Glomerular visceral epithelial cell (primary cell): ENCODE data around the gene BCL7A.

ENCODE experiments used
- DNase-seq: peaks from one replicate; pipeline ENCODE4 v3.0.0-alpha.2; 2016; ENCODE audit errors: extremely low spot score

BCL7A gene

GRCh38 chr12:122001466-122002209, 20.0 kb upstream of the BCL7A start:
- DNase-seq = no peak

- DNase-seq = no peak
Observed at GRCh38 chr12:122003651-122004611, 17.8 kb upstream of the BCL7A start.

DNA sequence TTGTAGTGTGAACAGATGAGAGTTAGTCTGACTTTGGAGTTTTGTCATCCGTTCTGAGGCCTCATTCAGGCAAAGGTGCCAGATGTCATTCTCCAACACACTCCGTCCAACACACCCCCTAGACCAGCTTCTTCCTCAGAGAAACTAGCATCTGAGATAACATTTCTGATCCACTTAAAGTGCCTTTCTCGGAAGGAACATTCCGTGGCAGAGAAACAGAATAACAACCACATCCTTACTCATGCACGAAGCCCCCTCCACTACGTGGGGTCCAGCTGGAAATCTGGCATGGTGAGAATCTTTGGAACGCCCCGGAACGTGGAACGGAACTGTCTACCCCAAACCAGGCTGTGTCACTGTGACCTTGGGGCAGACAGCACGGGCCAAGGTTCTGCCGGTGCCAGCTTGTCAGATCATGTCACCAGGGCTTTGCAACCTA, 17.0 kb upstream of the BCL7A start:
- no peak for DNase-seq

DNA sequence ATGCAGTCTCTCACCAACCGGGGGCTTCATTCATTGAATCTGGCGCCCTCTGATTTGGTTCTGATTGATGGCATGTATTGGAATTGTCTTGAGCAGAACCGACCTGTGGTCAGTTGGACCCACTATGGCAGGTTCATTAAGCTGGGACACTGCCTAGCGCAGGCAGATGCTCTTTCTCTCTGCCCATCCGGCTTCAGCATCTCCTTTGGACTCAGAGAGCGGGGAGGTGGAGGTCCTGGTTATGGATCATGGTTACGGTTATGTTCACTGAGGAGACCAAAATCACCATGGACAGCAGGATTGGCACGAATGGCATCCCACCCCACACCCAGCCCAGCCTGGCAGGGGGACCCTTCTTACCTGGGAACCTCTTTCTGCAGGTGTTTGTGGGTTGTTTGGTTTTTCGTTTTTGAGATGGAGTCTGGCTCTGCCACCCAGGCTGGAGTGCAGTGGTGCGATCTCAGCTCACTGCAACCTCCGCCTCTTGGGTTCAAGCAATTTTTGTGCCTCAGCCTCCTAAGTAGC, 16.4 kb upstream of the BCL7A start:
- no peak for DNase-seq

DNA sequence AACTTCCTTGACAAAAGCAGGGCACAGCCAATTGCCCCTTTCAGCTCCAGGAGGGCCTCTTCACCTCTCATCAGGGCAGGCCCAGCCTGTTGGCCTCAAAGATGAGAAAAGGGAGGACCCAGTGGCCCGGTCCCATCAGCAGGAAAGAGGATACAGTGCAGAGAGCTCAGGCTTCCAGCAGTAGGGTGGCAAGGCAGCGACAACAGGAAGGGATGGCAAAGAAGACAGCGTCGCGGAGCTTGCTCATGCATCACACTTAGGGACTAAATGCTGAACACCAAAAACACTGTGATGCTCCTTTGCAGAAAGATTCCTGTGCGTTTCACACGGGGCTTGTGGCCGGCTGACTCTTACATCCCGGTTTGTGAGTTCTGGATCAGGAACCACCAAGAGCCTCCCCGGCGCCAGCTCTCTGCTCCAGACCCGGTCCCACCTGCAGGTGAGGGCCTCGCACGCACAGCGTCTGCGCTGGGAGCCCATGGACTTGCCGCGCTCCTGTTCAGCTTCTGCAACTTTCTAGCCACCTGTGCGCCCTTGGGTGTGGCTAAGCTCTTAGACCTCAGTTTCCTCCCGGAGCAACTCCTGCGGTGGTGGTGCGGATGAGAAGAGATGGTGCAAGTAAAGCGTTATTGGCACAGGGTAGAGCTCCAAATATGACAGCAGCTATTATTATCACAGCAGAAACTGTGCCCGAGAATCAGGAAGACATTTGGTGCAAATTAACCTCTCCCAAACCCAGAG, 15.3 kb upstream of the BCL7A start:
- no peak for DNase-seq

GRCh38 chr12:122009741-122010140, 11.9 kb upstream of the BCL7A start:
- DNase-seq = no peak

DNA sequence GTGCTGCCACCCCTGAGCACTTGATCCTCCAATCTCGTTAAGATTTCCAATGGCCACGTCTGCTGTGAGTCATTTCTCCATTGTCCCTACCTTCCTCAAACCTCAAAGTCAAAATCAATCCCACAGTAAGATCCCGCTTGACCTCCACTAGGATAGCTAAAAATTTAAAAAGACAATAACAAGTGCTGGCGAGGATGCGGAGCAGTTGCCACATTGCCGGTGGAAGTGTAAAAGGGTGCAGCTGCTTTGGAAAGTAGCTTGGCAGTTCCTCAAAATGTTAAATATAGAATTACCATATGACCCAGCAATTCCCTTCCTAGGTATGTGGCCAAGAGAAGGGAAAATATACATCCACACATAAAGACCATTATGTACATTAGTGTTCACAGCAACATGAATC, 9.5 kb upstream of the BCL7A start:
- DNase-seq = no peak

DNA sequence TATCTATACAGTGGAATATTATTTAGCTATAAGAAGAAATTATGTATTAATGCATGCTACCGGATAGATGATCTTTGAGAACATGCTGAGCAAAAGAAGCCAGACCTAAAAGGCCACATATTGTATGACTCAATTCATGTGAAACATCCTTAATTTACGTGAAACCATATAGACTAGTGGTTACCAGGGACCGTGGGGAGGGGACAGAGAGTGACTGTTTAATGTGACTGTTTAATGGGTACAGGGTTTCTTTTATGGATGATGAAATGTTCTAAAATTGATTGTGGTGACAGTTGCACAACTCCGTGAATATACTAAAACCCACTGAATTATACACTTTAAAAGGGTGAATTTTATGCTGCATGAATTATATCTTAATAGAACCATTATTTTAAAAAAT, 8.5 kb upstream of the BCL7A start:
- DNase-seq = no peak

DNA sequence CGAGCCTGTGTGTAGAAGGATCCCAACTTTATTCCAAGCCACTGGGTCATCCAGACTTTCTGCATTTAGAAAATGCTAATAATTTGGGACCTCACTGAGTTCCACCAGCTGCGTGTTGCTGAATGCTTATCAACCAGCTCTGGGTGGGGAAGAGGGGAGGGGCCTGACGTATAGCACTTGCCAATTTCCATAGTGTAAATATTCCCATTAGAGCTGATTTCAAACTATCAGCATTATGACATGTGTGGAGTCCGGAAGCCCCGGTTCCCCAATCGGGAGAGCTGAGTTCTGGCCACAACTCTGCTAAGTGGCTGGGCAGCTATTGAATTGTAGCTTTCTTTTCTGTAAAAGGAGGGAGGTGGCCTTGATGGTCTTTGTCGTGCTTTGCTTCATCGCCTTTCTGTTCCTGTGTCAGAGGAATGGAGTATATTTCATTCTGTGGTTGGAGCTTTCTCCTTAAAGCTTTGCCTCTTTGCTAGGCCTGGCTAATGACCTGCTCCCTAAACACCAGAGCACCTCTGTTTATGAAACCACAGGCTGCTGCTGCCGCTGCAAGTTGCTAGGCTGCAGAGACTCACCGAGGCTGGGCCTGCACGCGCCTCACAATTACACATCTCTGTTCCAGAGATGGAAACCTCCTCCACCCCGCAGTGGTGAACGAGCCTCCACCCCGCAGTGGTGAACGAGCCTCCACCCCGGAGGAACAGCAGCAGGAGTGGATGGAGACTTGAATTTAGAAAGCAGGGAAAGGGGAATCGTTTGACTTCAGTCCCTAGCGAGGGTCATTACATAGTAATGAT, 7.7 kb upstream of the BCL7A start:
- DNase-seq = no peak

GRCh38 chr12:122014781-122015180, 6.9 kb upstream of the BCL7A start:
- no peak for DNase-seq

- no peak for DNase-seq
Observed at GRCh38 chr12:122018457-122018856, 3.2 kb upstream of the BCL7A start.

DNA sequence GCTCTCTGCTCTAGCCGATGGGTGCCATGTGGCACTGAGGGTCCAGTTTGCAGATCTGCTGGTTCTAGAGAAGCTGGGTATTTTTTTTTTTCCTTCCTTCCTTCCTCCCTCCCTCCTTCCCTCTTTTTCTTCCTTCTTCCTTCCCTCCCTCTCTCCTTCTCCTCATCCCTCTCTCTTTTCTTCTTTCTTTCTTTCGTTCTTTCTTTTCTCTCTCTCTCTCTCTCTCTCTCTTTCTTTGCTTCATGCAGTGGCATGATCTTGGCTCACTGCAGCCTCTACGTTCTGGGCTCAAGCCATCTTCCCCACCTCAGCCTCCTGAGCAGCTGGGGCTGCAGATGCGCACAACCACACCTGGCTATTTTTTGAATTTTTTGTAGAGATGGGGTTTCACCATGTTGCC, 2.7 kb upstream of the BCL7A start:
- DNase-seq = no peak

DNA sequence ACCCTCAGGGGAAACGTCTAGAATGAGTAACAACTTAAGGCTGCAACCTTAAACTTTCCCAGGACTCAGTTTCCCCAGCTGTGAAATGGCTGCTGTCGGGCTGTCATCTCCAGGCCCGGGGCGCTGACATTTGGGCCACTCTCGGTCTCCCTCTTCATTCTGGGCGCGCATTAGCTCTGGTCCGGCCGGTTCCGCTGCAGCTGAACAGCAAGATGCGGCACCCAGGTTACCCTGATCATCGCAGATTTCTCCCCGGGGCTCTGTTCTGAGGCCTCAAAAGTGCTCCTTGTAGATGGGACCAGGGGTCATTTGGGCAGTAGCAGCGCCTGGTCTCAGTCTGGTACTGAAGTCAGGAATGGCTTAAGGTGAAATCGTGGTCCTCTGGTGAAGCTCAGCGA, 890 bp upstream of the BCL7A start:
- DNase-seq = no peak

GRCh38 chr12:122021193-122021821, 377 bp upstream of the BCL7A start:
- DNase-seq = peak; percentile 20

- peak; percentile 36 for DNase-seq
Observed at GRCh38 chr12:122022393-122023338, 982 bp downstream of the BCL7A start.

DNA sequence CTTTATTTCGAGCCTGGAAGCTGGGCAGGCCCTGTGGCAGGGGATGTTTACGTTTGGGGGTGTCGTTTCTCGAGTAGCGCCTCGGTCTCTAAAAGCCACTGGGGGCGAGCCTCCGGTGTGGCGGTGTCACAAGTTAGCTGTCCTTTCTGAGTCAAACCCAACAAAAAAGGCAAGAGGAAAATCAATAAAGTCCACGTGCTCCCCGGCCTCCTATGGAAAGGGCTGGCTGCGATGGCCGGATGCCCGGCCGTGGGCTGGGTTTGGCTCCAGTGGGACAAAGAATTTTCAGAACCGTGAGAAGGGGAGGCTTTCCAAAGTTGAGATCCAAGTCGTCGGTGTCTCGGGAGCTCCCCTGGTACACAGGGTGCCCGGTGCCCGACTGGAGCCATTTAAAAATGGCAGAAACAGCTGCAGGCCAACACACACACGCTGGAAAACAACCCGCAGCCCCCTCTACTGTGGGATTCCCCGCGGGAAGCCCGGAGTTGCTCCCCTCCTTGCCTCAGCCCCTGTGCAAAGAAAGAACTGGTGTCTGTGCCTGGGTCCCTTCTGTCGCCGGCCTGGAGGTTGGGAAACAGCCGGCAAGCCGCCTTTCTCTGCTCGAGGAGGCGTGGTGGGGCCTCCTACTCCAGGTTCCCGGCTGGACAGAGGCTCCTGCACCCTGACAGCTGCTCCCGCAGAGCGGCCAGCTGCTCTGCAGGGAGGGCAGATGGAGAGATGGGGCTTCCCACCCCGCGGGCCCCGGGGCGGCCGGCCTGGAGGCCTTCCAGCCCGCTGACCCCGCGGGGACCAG, 1.9 kb downstream of the BCL7A start:
- peak; percentile 49 for DNase-seq

GRCh38 chr12:122024132-122024785, 2.6 kb downstream of the BCL7A start:
- peak; percentile 86 for DNase-seq

DNA sequence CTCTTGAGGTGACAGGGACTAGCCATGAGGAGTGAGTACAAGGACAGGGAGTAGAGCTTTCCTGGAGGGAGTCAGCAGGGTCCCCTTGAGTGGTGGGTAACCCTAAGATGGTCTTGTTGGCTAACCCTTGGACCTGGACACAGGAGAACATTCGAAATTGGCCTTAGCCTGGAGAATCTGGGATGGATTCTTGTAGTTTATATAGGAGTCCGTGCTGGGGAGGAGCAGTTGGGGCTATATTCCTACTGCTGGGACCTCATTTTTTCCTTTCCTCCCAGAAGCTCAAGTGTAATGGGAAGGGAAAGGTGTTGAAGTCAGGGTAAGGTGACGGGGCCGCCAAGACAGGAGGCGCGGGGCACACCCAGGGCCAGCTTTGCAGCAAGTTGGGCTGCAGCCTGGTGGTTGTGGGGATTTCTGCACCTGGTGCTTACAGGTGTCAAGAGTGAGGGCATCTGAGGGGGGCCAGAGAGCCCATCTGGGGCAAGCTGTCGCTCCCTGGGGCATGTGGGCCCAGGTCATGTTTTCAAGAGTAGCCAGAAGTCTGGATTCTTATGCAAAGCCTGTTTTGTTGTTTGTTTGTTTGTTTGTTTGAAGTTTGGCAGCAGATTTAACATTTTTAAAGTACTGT, 5.1 kb downstream of the BCL7A start:
- no peak for DNase-seq
